ENCODE data around the gene DHFR2. TPM values are rescaled to one million over a fixed set of nuclear protein-coding genes. Genes with fewer than 3 reads are reported as not detected.
"Not testable (repeated sequence)": the region's sequence is repeated elsewhere in the genome, so short reads cannot be mapped to it uniquely, and the experiment has no call there.

DHFR2 gene
- total RNA-seq, 1 experiment from 2014 or later, result 3.4 TPM

DNA sequence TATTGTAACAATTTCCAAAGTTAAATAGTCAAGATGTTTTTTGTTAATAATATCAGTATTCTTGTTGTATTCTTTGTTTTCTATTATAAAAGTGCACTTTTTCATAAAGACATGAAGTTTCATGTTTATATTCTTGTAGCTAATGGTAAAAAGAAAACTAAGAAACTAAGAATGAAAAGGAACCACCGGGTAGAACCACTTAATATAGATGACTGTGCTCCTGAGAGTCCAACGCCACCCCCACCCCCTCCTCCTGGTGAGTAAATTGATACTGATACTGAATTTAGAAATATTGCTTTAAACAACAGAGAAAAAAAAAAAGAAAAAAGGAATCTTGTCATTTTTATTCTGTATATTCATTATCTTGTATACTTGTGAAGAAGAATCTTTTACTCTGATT lies 13.4 kb downstream of the DHFR2 start:
- DNase-seq (ENCODE audit: unreplicated experiment), result no peak
- TF ChIP-seq, protein P1, sequence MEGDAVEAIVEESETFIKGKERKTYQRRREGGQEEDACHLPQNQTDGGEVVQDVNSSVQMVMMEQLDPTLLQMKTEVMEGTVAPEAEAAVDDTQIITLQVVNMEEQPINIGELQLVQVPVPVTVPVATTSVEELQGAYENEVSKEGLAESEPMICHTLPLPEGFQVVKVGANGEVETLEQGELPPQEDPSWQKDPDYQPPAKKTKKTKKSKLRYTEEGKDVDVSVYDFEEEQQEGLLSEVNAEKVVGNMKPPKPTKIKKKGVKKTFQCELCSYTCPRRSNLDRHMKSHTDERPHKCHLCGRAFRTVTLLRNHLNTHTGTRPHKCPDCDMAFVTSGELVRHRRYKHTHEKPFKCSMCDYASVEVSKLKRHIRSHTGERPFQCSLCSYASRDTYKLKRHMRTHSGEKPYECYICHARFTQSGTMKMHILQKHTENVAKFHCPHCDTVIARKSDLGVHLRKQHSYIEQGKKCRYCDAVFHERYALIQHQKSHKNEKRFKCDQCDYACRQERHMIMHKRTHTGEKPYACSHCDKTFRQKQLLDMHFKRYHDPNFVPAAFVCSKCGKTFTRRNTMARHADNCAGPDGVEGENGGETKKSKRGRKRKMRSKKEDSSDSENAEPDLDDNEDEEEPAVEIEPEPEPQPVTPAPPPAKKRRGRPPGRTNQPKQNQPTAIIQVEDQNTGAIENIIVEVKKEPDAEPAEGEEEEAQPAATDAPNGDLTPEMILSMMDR (IDR thresholded peaks at IDR 0.05; ENCODE audit: unreplicated experiment), result no peak
- H3K9me3 Mint-ChIP-seq (ENCODE audit: unreplicated experiment), result no peaks in the 10 kb centered on the region
- no peak overlapping the region for H3K4me3 Mint-ChIP-seq (ENCODE audit: unreplicated experiment)
- intact Hi-C loops (cut with micrococcal nuclease), result no loop called here
- no TSS peak for BruUV-seq (replicated peaks)
- H3K27me3 Mint-ChIP-seq (ENCODE audit: insufficient read depth, unreplicated experiment), result no peaks in the 10 kb centered on the region
- peaks cover 9% of the 10 kb centered on the region for H3K36me3 Mint-ChIP-seq (ENCODE audit: insufficient read depth, unreplicated experiment)
- ChIA-PET CTCF (interaction anchor here (0.9 kb wide), 1 partner anchor 20 kb away, joined by 3 read pairs; no protein-coding TSS in a partner anchor), POLR2A (no interaction called here)
- H3K27ac Mint-ChIP-seq (ENCODE audit: low read depth, unreplicated experiment), result no peak overlapping the region
- no peaks in the 10 kb centered on the region for H3K4me1 Mint-ChIP-seq (ENCODE audit: insufficient read depth, unreplicated experiment)

DNA sequence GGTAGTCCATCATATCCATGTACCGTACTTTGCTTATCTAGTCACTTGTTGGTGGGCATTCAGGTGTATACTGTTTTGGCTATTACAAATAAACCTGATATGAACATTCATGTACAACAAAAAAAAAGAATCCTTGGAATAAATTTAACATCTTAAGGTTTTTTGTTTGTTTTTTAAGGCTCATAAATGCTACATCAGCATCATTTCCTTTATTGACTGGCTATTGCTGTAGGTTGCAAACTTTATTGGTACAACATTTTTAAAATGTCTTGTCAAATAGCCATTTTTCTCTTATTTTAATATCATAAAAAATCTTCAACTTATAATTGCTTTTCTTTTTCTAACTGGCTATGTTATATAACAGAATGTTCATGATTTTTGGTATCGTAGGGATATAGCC lies 16.2 kb downstream of the DHFR2 start:
- BruUV-seq (replicated peaks), result no TSS peak
- Mint-ChIP-seq H3K27ac (ENCODE audit: low read depth, unreplicated experiment) (no peak overlapping the region), H3K4me3 (ENCODE audit: unreplicated experiment) (no peak overlapping the region), H3K9me3 (ENCODE audit: unreplicated experiment) (no peaks in the 10 kb centered on the region), H3K27me3 (ENCODE audit: insufficient read depth, unreplicated experiment) (no peaks in the 10 kb centered on the region), H3K36me3 (ENCODE audit: insufficient read depth, unreplicated experiment) (peaks cover 16% of the 10 kb centered on the region), H3K4me1 (ENCODE audit: insufficient read depth, unreplicated experiment) (no peaks in the 10 kb centered on the region)
- no peak for DNase-seq (ENCODE audit: unreplicated experiment)
- POLR2A ChIA-PET, result no interaction called here
- intact Hi-C loops (cut with micrococcal nuclease), result no loop called here
- CTCF ChIA-PET, result no interaction called here
- TF ChIP-seq, protein P1 (IDR thresholded peaks at IDR 0.05; ENCODE audit: unreplicated experiment), result no peak

DNA sequence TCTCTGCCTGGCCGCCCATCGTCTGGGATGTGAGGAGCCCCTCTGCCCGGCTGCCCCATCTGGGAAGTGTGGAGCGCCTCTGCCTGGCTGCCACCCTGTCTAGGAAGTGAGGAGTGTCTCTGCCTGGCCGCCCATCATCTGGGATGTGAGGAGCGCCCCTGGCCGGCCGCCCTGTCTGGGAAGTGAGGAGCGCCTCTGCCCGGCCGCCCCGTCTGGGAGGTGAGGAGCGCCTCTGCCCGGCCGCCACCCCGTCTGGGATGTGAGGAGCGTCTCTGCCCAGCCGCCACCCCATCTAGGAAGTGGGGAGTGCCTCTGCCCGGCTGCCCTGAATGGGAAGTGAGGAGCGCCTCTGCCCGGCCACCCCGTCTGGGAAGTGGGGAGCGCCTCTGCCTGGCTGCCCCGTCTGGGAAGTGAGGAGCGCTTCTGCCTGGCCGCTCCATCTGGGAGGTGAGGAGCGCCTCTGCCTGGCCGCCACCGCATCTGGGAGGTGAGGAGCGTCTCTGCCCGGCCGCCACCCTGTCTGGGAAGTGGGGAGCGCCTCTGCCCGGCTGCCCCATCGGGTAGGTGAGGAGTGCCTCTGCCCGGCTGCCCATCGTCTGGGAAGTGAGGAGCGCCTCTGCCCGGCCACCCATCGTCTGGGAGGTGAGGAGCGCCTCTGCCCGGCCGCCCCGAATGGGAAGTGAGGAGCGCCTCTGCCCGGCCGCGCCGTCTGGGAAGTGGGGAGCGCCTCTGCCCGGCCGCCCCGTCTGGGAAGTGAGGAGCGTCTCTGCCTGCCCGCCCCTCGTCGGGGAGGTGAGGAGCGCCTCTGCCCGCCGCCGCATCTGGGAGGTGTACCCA lies 18.4 kb downstream of the DHFR2 start:
- BruUV-seq (replicated peaks); H3K27ac Mint-ChIP-seq (ENCODE audit: low read depth, unreplicated experiment); H3K27me3 Mint-ChIP-seq (ENCODE audit: insufficient read depth, unreplicated experiment); POLR2A ChIA-PET; DNase-seq (ENCODE audit: unreplicated experiment); H3K4me3 Mint-ChIP-seq (ENCODE audit: unreplicated experiment); CTCF ChIA-PET; H3K4me1 Mint-ChIP-seq (ENCODE audit: insufficient read depth, unreplicated experiment); H3K9me3 Mint-ChIP-seq (ENCODE audit: unreplicated experiment); intact Hi-C loops (cut with micrococcal nuclease): not testable (repeated sequence)
- peaks cover 28% of the 10 kb centered on the region for H3K36me3 Mint-ChIP-seq (ENCODE audit: insufficient read depth, unreplicated experiment)

DNA sequence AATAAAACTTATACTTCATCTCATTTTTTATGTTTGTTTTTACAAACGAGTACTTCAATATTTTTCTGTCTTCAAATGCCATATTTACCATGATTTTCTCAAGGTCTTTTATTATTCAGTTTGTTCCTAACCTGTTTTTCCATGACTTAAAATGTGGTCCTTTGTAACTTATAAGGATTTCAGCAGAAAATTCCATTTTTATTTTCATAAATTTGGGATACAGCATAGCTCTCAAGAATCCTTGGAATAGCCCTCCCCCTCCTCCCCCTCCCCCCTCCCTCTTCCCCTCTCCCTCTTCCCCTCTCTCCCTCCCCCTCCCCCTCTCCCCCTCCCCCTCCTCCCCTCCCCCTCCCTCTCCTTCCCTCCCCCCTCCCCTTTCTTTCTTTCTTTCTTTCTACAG lies 19.4 kb downstream of the DHFR2 start:
- Mint-ChIP-seq H3K27me3 (ENCODE audit: insufficient read depth, unreplicated experiment) (no peaks in the 10 kb centered on the region), H3K9me3 (ENCODE audit: unreplicated experiment) (no peaks in the 10 kb centered on the region), H3K4me3 (ENCODE audit: unreplicated experiment) (no peak overlapping the region), H3K36me3 (ENCODE audit: insufficient read depth, unreplicated experiment) (peaks cover 28% of the 10 kb centered on the region), H3K27ac (ENCODE audit: low read depth, unreplicated experiment) (no peak overlapping the region), H3K4me1 (ENCODE audit: insufficient read depth, unreplicated experiment) (no peaks in the 10 kb centered on the region)
- no TSS peak for BruUV-seq (replicated peaks)
- no peak for DNase-seq (ENCODE audit: unreplicated experiment)
- ChIA-PET POLR2A (no interaction called here), CTCF (no interaction called here)
- intact Hi-C loops (cut with micrococcal nuclease), result no loop called here
- TF ChIP-seq, protein P1 (IDR thresholded peaks at IDR 0.05; ENCODE audit: unreplicated experiment), result no peak

Measured in MCF 10A (cell line).